ENCODE results near the gene TOMT. TPM values are rescaled to one million over a fixed set of nuclear protein-coding genes. Genes with fewer than 3 reads are reported as not detected.
A peak's percentile ranks its signal among the peaks of the same experiment; 100 is the strongest.

TOMT gene
- total and polyA plus RNA-seq, 2 of the 13 experiments (the other 11 are each of a cell fraction or from before 2014, with no cell fraction given) = not detected

DNA sequence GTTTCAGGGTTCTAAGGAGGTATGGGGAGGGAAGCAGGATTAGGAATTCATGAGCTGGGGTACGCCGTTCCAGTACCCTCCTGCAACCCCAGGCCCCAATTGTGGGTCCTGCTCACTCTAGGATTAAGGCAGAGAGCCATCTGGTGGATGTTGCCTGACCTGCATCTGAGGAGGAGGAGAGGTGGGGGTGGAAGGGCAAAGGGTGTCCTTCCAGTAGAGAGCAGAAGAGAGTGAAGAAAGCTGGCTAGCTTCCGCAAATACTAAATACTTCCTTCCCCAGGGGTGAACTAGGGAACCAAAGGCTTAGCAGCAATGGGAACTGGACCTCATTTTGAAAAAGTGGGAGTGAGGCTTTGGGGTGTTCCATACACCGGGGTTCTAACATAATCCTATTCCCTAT lies 14.4 kb upstream of the TOMT start (continued):
- TF ChIP-seq, protein P1, sequence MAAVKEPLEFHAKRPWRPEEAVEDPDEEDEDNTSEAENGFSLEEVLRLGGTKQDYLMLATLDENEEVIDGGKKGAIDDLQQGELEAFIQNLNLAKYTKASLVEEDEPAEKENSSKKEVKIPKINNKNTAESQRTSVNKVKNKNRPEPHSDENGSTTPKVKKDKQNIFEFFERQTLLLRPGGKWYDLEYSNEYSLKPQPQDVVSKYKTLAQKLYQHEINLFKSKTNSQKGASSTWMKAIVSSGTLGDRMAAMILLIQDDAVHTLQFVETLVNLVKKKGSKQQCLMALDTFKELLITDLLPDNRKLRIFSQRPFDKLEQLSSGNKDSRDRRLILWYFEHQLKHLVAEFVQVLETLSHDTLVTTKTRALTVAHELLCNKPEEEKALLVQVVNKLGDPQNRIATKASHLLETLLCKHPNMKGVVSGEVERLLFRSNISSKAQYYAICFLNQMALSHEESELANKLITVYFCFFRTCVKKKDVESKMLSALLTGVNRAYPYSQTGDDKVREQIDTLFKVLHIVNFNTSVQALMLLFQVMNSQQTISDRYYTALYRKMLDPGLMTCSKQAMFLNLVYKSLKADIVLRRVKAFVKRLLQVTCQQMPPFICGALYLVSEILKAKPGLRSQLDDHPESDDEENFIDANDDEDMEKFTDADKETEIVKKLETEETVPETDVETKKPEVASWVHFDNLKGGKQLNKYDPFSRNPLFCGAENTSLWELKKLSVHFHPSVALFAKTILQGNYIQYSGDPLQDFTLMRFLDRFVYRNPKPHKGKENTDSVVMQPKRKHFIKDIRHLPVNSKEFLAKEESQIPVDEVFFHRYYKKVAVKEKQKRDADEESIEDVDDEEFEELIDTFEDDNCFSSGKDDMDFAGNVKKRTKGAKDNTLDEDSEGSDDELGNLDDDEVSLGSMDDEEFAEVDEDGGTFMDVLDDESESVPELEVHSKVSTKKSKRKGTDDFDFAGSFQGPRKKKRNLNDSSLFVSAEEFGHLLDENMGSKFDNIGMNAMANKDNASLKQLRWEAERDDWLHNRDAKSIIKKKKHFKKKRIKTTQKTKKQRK (IDR thresholded peaks at IDR 0.05; ENCODE audit: low read length) = no peak
- no peak for TF ChIP-seq ARID5B (CRISPR knock-in tag; IDR thresholded peaks at IDR 0.05)
- peak; percentile 37 for TF ChIP-seq PHF5A (CRISPR knock-in tag; IDR thresholded peaks at IDR 0.05; ENCODE audit: low read depth, unreplicated experiment)
- TF ChIP-seq ARHGAP35 (CRISPR knock-in tag; IDR thresholded peaks at IDR 0.05; ENCODE audit: borderline replicate concordance) = 0 out of 2 replicates have a peak, but pooled peaks have one; percentile 37
- TF ChIP-seq ZNF567 (CRISPR knock-in tag; IDR thresholded peaks at IDR 0.05; ENCODE audit: borderline replicate concordance) = no peak
- TF ChIP-seq RARG (CRISPR knock-in tag; IDR thresholded peaks at IDR 0.05; ENCODE audit: low read depth) = no peak
- no peak for TF ChIP-seq ZNF205 (CRISPR knock-in tag; IDR thresholded peaks at IDR 0.05)
- TF ChIP-seq RAD21 (CRISPR knock-in tag; IDR thresholded peaks at IDR 0.05) = peak; percentile 58
- TF ChIP-seq ERF (CRISPR knock-in tag; IDR thresholded peaks at IDR 0.05) = peak; percentile 58; the same call in 1 of the 2 replicates
- no peak for TF ChIP-seq ZNF577 (CRISPR knock-in tag; IDR thresholded peaks at IDR 0.05; ENCODE audit: borderline replicate concordance, low read depth)
- no peak for TF ChIP-seq SCMH1 (CRISPR knock-in tag; IDR thresholded peaks at IDR 0.05; ENCODE audit: borderline replicate concordance)
- TF ChIP-seq, protein P2, sequence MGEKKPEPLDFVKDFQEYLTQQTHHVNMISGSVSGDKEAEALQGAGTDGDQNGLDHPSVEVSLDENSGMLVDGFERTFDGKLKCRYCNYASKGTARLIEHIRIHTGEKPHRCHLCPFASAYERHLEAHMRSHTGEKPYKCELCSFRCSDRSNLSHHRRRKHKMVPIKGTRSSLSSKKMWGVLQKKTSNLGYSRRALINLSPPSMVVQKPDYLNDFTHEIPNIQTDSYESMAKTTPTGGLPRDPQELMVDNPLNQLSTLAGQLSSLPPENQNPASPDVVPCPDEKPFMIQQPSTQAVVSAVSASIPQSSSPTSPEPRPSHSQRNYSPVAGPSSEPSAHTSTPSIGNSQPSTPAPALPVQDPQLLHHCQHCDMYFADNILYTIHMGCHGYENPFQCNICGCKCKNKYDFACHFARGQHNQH (CRISPR knock-in tag; IDR thresholded peaks at IDR 0.05) = peak; percentile 33; the same call in 1 of the 2 replicates
- TF ChIP-seq ZNF333 (CRISPR knock-in tag; IDR thresholded peaks at IDR 0.05; ENCODE audit: borderline replicate concordance) = no peak
- no peak for TF ChIP-seq MED1 (CRISPR knock-in tag; IDR thresholded peaks at IDR 0.05)
- no peak for TF ChIP-seq HNF4A (CRISPR knock-in tag; IDR thresholded peaks at IDR 0.05)
- no peak for TF ChIP-seq PHF20 (CRISPR knock-in tag; IDR thresholded peaks at IDR 0.05)
- no peak for TF ChIP-seq ZNF3 (CRISPR knock-in tag; IDR thresholded peaks at IDR 0.05)
- TF ChIP-seq ZNF572 (CRISPR knock-in tag; IDR thresholded peaks at IDR 0.05) = no peak
- no peak for TF ChIP-seq ZNF75D (CRISPR knock-in tag; IDR thresholded peaks at IDR 0.05; ENCODE audit: borderline replicate concordance)
- TF ChIP-seq ZSCAN30 (CRISPR knock-in tag; IDR thresholded peaks at IDR 0.05) = no peak
- TF ChIP-seq TFAP4 (IDR thresholded peaks at IDR 0.05; ENCODE audit: borderline replicate concordance, low read depth) = no peak
- no peak for TF ChIP-seq ZNF556 (CRISPR knock-in tag; IDR thresholded peaks at IDR 0.05; ENCODE audit: borderline replicate concordance)
- no peak for TF ChIP-seq ZNF841 (CRISPR knock-in tag; IDR thresholded peaks at IDR 0.05; ENCODE audit: borderline replicate concordance)
- TF ChIP-seq KLF9 (CRISPR knock-in tag; IDR thresholded peaks at IDR 0.05; ENCODE audit: low read depth) = no peak

Data from HepG2 (cell line).